Epithelial cell of proximal tubule (primary cell): ENCODE results near the gene RIT1. TPM values are rescaled to one million over a fixed set of nuclear protein-coding genes. Genes with fewer than 3 reads are reported as not detected.
A peak's percentile ranks its signal among the peaks of the same experiment; 100 is the strongest.
"Not testable (repeated sequence)": the region's sequence is repeated elsewhere in the genome, so short reads cannot be mapped to it uniquely, and the experiment has no call there.

Source experiments
- DNase-seq: peaks from one replicate; pipeline ENCODE4 v3.0.0-alpha.2; 2011; ENCODE audit warnings: low read depth
- H3K4me3 ChIP-seq: 2 replicates; pipeline ENCODE4 v1.5.1; 2011; ENCODE audit warnings: low read depth, mild to moderate bottlenecking, low read length
- CTCF ChIP-seq: conservative IDR thresholded peaks from 2 replicates; pipeline ENCODE4 v1.5.1; 2012; ENCODE audit warnings: low read depth, mild to moderate bottlenecking, low read length
- total RNA-seq: library from RNA; depleted of rRNA; stranded (reverse); fragments of >200 nt; gene quantifications from 2 replicates; pipeline ENCODE4 v1.2.3, GENCODE V29; 2015

RIT1 gene
- total RNA-seq, 1 donor from 2014 or later = 17.6 TPM

DNA sequence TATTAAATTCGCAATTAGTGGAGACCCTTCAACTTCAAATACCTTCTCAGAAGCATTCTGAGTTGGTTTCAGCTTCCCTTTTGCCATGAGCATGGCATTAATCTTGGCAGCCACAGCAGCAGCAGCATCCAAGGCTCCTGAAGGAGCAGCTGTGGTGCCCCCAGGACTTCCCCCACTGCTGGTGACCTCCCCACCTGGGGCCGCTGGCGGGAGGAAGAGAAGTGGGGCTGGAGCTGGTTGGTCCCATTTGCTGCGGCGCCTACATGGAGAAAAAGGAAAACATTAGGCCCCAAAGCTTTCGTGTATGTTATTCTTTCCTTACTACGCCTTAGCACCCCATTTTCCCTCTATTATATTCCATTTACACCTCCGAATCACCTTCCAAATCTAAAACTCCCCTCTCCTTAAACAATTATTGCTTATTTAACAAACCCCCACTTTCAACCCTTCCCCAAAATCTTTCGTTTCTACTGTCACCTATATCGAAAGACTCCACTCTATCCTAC lies 22.5 kb upstream of the RIT1 start:
- no peak for DNase-seq
- no peak for TF ChIP-seq CTCF
- peak overlapping the region; percentile 85 for H3K4me3 ChIP-seq

DNA sequence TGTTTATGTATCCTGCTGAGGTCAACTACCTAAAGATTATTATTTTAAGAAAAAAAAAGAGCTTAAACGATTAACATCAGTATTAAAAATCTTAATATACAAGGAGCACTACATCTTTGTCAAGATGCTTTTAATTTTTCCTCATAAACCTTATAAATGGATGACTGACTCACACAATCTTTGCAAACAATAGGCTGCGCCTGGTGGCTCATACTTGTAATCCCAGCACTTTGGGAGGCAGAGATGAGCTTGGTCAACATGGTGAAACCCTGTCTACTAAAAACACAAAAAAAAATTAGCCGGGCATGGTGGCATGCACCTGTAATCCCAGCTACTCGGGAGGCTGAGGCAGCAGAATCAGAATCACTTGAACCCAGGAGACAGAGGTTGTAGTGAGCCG lies 21.3 kb upstream of the RIT1 start:
- TF ChIP-seq CTCF = no peak
- peak overlapping the region; percentile 85 for H3K4me3 ChIP-seq
- no peak for DNase-seq

DNA sequence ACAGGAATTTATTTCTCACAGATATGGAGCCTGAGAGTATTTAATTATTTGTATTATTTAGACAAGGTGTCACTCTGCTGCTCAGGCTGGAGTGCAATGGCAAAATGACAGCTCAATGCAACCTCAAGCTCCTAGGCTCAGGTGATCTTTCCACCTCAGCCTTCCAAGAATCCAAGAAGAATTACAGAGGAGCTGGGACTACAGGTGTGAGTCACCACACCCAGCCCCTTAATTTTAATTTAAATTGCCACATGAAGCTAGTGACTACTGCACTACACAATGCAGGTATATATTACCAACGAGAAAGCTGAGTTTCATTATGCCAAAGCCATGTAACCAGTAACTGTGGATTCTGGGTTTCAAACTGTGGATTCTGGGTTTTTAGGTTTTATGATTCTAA lies 20.9 kb upstream of the RIT1 start:
- H3K4me3 ChIP-seq = peak overlapping the region; percentile 85
- no peak for TF ChIP-seq CTCF
- DNase-seq = no peak

- TF ChIP-seq CTCF = no peak
- peak overlapping the region; percentile 85 for H3K4me3 ChIP-seq
- DNase-seq = peak; percentile 61
These were observed 20.3 kb upstream of the RIT1 start for GRCh38 chr1:155931332-155932038.

- H3K4me3 ChIP-seq = peak overlapping the region; percentile 85
- not testable (repeated sequence) for DNase-seq
These were observed 19.6 kb upstream of the RIT1 start for GRCh38 chr1:155930725-155931124.

GRCh38 chr1:155929057-155929456 lies 17.9 kb upstream of the RIT1 start:
- TF ChIP-seq CTCF = no peak

GRCh38 chr1:155925506-155925905 lies 14.4 kb upstream of the RIT1 start:
- H3K4me3 ChIP-seq = no peak overlapping the region
- DNase-seq = no peak
- no peak for TF ChIP-seq CTCF

More at GRCh38 chr1:155929057-155929456, 17.9 kb upstream of the RIT1 start:
- DNase-seq = no peak
- H3K4me3 ChIP-seq = no peak overlapping the region
